ENCODE results near the gene DUOXA1.

DNA sequence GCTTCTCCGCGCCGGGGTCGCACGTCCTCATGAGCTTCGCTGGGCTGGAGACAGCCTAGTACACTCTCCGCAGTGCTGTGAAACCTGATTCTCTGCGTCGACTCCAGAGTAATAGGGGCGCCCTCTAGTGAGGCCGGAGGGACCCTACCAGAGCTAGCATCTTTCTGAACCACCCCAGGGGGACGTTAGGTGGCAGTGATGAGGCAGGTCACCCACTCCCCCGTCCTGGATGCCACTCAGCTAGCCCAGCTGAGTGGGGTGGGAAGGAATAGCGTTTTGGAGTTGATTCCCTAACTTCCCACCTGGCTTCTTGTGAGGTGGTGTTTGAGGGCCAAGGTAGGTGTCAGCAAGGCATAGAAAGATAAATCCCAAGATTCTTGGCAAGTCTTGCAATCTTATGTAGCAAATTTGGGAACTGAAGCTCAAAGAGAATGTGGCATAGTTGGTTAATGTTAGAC is 11.5 kb downstream of the DUOXA1 start:
- TF ChIP-seq POLR2A (IDR thresholded peaks at IDR 0.05; ENCODE audit: low read depth, low read length) (no peak), ELK1 (IDR thresholded peaks at IDR 0.05; ENCODE audit: borderline replicate concordance, low read depth, low read length) (no peak), MAFK (IDR thresholded peaks at IDR 0.05; ENCODE audit: low read depth, low read length) (no peak), NFE2L2 (IDR thresholded peaks at IDR 0.05; ENCODE audit: low read depth, low read length) (no peak), RCOR1 (IDR thresholded peaks at IDR 0.05; ENCODE audit: insufficient replicate concordance, low read length) (no peak), SMC3 (IDR thresholded peaks at IDR 0.05; ENCODE audit: low read depth, low read length) (peak; percentile 79)
- TF ChIP-seq, protein P1, sequence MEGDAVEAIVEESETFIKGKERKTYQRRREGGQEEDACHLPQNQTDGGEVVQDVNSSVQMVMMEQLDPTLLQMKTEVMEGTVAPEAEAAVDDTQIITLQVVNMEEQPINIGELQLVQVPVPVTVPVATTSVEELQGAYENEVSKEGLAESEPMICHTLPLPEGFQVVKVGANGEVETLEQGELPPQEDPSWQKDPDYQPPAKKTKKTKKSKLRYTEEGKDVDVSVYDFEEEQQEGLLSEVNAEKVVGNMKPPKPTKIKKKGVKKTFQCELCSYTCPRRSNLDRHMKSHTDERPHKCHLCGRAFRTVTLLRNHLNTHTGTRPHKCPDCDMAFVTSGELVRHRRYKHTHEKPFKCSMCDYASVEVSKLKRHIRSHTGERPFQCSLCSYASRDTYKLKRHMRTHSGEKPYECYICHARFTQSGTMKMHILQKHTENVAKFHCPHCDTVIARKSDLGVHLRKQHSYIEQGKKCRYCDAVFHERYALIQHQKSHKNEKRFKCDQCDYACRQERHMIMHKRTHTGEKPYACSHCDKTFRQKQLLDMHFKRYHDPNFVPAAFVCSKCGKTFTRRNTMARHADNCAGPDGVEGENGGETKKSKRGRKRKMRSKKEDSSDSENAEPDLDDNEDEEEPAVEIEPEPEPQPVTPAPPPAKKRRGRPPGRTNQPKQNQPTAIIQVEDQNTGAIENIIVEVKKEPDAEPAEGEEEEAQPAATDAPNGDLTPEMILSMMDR (conservative IDR thresholded peaks at IDR 0.05; ENCODE audit: low read depth, low read length): peak; percentile 100

Data from IMR-90 (cell line).